NCI-H2029 (cell line): ENCODE measurements around the gene MARCHF2.
"Not testable (repeated sequence)": the region's sequence is repeated elsewhere in the genome, so short reads cannot be mapped to it uniquely, and the experiment has no call there.

Experiments
- DNase-seq: peaks from one replicate; lab custom pipeline; 2025; lab: John Stamatoyannopoulos, UW

MARCHF2 gene

GRCh38 chr19:8410718-8411117 is 2.4 kb upstream of the MARCHF2 start:
- DNase-seq, result not testable (repeated sequence)

- no peak for DNase-seq
Observed at GRCh38 chr19:8413629-8413995, 507 bp downstream of the MARCHF2 start.

- DNase-seq, result no peak
Observed at GRCh38 chr19:8416796-8417195, 3.7 kb downstream of the MARCHF2 start.

- no peak for DNase-seq
Observed at GRCh38 chr19:8421484-8422461, 8.7 kb downstream of the MARCHF2 start.

- peak; percentile 43 for DNase-seq
Observed at GRCh38 chr19:8423817-8424223, 10.7 kb downstream of the MARCHF2 start.

- DNase-seq, result not testable (repeated sequence)
Observed at GRCh38 chr19:8425331-8425730, 12.2 kb downstream of the MARCHF2 start.

- DNase-seq, result no peak
Observed at GRCh38 chr19:8426283-8426682, 13.2 kb downstream of the MARCHF2 start.

- DNase-seq, result no peak
Observed at GRCh38 chr19:8429044-8429443, 15.9 kb downstream of the MARCHF2 start.

GRCh38 chr19:8429826-8430225 is 16.7 kb downstream of the MARCHF2 start:
- DNase-seq, result no peak

GRCh38 chr19:8430650-8431049 is 17.5 kb downstream of the MARCHF2 start:
- DNase-seq, result no peak

GRCh38 chr19:8438236-8438635 is 25.1 kb downstream of the MARCHF2 start:
- DNase-seq, result no peak

GRCh38 chr19:8441725-8442544 is 28.8 kb downstream of the MARCHF2 start:
- no peak for DNase-seq

GRCh38 chr19:8444140-8444676 is 31.1 kb downstream of the MARCHF2 start:
- not testable (repeated sequence) for DNase-seq

GRCh38 chr19:8444677-8445487 is 31.8 kb downstream of the MARCHF2 start, which contains the start of gene HNRNPM:
HNRNPM (plus strand) TSS chr19:8444975; CDS start chr19:8444999, 24 bp downstream.
- peak; percentile 95 for DNase-seq

GRCh38 chr19:8445488-8446001 is 32.4 kb downstream of the MARCHF2 start:
- DNase-seq, result peak; percentile 23

- DNase-seq, result no peak
Observed at GRCh38 chr19:8446061-8446709, 33.1 kb downstream of the MARCHF2 start.

GRCh38 chr19:8449830-8450229 is 36.7 kb downstream of the MARCHF2 start:
- DNase-seq, result no peak

- DNase-seq, result no peak
Observed at GRCh38 chr19:8451377-8451776, 38.3 kb downstream of the MARCHF2 start.

GRCh38 chr19:8451885-8452284 is 38.8 kb downstream of the MARCHF2 start:
- no peak for DNase-seq

- no peak for DNase-seq
Observed at GRCh38 chr19:8452446-8453123, 39.5 kb downstream of the MARCHF2 start.
